Stimulated activated CD4-positive, alpha-beta T cell treated with anti-CD3 and anti-CD28 coated beads, Interleukin-4, amount 100 ng/mL, for 24 hours (primary cell): ENCODE data around the gene HPS4.
"Not testable (repeated sequence)": the region's sequence is repeated elsewhere in the genome, so short reads cannot be mapped to it uniquely, and the experiment has no call there.

Source experiments
- DNase-seq: peaks from one replicate; pipeline ENCODE4 v3.0.0-alpha.2; 2020

Gene HPS4

GRCh38 chr22:26483439-26484359 is at the start of gene HPS4, which contains the start of gene SRRD:
HPS4 (minus strand) TSS chr22:26483783; CDS start chr22:26481762, 2,021 bp downstream.
SRRD (plus strand) TSS chr22:26483877; CDS start chr22:26483891, 14 bp downstream.
- peak; percentile 90 for DNase-seq

GRCh38 chr22:26529345-26529744 is 45.8 kb upstream of the HPS4 start:
- no peak for DNase-seq

GRCh38 chr22:26528518-26528917 is 44.9 kb upstream of the HPS4 start:
- DNase-seq, result not testable (repeated sequence)

GRCh38 chr22:26527574-26528465 is 44.2 kb upstream of the HPS4 start:
- DNase-seq, result no peak

- no peak for DNase-seq
Observed at GRCh38 chr22:26527167-26527566, 43.6 kb upstream of the HPS4 start.

GRCh38 chr22:26525946-26526564 is 42.5 kb upstream of the HPS4 start:
- DNase-seq, result no peak

GRCh38 chr22:26524870-26525269 is 41.3 kb upstream of the HPS4 start:
- no peak for DNase-seq

- no peak for DNase-seq
Observed at GRCh38 chr22:26522592-26522991, 39.0 kb upstream of the HPS4 start.

- DNase-seq, result no peak
Observed at GRCh38 chr22:26522012-26522411, 38.4 kb upstream of the HPS4 start.

- DNase-seq, result no peak
Observed at GRCh38 chr22:26517429-26517828, 33.8 kb upstream of the HPS4 start.

- no peak for DNase-seq
Observed at GRCh38 chr22:26516503-26516902, 32.9 kb upstream of the HPS4 start.

- no peak for DNase-seq
Observed at GRCh38 chr22:26515931-26516330, 32.3 kb upstream of the HPS4 start.

- DNase-seq, result no peak
Observed at GRCh38 chr22:26514419-26515161, 31.0 kb upstream of the HPS4 start.

GRCh38 chr22:26513838-26514237 is 30.3 kb upstream of the HPS4 start:
- DNase-seq, result no peak

- DNase-seq, result peak; percentile 94
Observed at GRCh38 chr22:26512149-26512793, 28.7 kb upstream of the HPS4 start, which contains the start of gene TFIP11. TFIP11 (minus strand) TSS chr22:26512473; CDS start chr22:26510272, 2,201 bp downstream.

GRCh38 chr22:26508148-26508547 is 24.6 kb upstream of the HPS4 start:
- no peak for DNase-seq

GRCh38 chr22:26503758-26504157 is 20.2 kb upstream of the HPS4 start:
- DNase-seq, result no peak

GRCh38 chr22:26502688-26503561 is 19.3 kb upstream of the HPS4 start:
- peak; percentile 44 for DNase-seq

GRCh38 chr22:26501996-26502395 is 18.4 kb upstream of the HPS4 start:
- DNase-seq, result no peak

GRCh38 chr22:26499188-26499703 is 15.7 kb upstream of the HPS4 start:
- no peak for DNase-seq
